Measurements from ENCODE around the gene LYZL1. TPM values are rescaled to one million over a fixed set of nuclear protein-coding genes. Genes with fewer than 3 reads are reported as not detected.
A peak's percentile ranks its signal among the peaks of the same experiment; 100 is the strongest.
"Not testable (repeated sequence)": the region's sequence is repeated elsewhere in the genome, so short reads cannot be mapped to it uniquely, and the experiment has no call there.

The LYZL1 gene
- not detected for total RNA-seq

- WGBS, 2 donors: 86 to 98% methylated on average over 5 to 6 of the region's 6 CpGs
- not testable (repeated sequence) for H3K4me3 ChIP-seq; H3K27ac ChIP-seq; H3K4me1 ChIP-seq; ATAC-seq (ENCODE audit: low FRiP score in 2 of 2); H3K36me3 ChIP-seq; H3K9me3 ChIP-seq; H3K27me3 ChIP-seq; DNase-seq
Observed at GRCh38 chr10:29288906-29289305, at the start of gene LYZL1. LYZL1 (plus strand) TSS chr10:29289070; CDS start chr10:29291868, 2,798 bp downstream.

DNA sequence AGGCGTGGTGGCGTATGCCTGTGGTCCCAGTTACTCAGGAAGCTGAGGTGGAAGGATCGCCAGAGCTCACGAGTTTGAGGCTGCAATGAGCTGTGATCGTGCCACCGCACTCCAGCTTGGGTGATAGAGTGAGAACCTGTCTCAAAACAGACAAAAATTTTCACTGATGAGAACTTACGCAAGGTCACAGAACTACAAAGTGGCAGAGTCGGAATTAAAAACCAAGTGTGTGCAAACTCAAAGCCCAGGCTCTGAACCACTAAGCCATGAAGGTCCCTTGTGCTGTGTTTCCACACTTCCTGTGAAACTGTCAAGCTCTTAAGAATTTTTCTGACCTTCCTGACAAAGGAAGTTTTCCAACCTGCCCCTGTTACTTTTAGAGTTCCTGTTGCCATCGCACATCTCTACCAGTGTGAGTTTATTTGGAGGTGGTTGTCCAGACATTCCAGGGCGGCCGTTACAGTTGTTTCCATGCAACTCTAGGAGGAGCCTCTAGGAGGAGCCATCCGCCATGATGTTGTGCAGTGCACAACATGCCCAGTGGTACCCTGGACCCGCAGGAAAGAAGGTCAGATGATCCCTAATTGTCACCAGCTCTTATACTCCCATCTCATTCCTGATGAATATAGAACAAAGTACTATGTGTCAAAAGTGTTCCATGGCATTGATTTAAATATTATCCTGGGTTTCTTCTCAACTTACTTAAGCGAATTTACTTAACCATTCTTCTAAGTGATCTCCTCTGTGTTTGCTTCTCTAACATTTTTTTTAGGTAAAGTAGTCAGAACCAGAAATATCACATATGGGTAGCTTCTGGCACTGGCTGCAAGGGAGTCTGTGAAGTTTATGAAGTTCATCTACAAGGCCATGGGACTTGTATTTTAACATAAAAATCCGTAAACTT, 49.0 kb upstream of the LYZL1 start:
- TF ChIP-seq CTCF (IDR thresholded peaks at IDR 0.05): peak in 3 of 6 experiments; percentile 11 to 28 (median 18)
- TF ChIP-seq EP300 (IDR thresholded peaks at IDR 0.05): no peak
- no peak for TF ChIP-seq POLR2AphosphoS5 (IDR thresholded peaks at IDR 0.05)
- no peaks in the 10 kb centered on the region for H3K4me1 ChIP-seq
- H3K4me3 ChIP-seq: no peak overlapping the region
- ATAC-seq (ENCODE audit: low FRiP score in 2 of 2) (peak in 1 of 2 donors; percentile 45), DNase-seq (no peak)
- H3K36me3 ChIP-seq: no peaks in the 10 kb centered on the region
- WGBS, 2 donors: 72 to 83% methylated on average over 15 of the region's 15 CpGs
- H3K27me3 ChIP-seq: no peaks in the 10 kb centered on the region
- H3K9me3 ChIP-seq: no peaks in the 10 kb centered on the region
- H3K27ac ChIP-seq: no peak overlapping the region

GRCh38 chr10:29240986-29241660, 47.7 kb upstream of the LYZL1 start:
- ATAC-seq (ENCODE audit: low FRiP score in 2 of 2): no peak
- peak in 1 of 2 donors; percentile 11 for DNase-seq
- Histone ChIP-seq H3K27me3 (no peaks in the 10 kb centered on the region), H3K4me1 (no peaks in the 10 kb centered on the region), H3K27ac (no peak overlapping the region), H3K36me3 (no peaks in the 10 kb centered on the region), H3K4me3 (no peak overlapping the region), H3K9me3 (no peaks in the 10 kb centered on the region)
- TF ChIP-seq POLR2AphosphoS5 (IDR thresholded peaks at IDR 0.05): no peak
- TF ChIP-seq CTCF (IDR thresholded peaks at IDR 0.05): no peak
- no peak for TF ChIP-seq POLR2A (IDR thresholded peaks at IDR 0.05)
- TF ChIP-seq EP300 (IDR thresholded peaks at IDR 0.05): no peak
- 69 to 70% methylated on average over 10 to 15 of the region's 15 CpGs for WGBS, 2 donors

DNA sequence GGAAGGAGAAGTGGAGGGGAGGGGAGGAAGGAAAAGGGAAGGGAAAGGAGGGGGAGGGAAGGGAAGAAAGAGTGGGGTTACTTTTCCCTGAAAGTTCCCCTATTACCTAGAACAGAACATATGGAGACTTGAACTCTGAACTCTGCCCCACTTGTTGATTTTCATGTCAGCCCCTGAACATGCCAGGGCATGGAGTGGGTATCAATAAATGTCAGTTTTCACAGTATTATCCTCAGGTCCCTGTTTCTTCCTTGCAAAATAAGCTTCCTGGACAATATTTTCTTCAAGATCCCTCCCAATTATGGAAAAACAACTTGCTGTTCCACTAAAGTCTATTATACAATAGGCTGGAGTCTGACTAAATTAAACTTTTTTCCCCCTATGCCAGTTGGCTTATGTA, 46.9 kb upstream of the LYZL1 start:
- no peaks in the 10 kb centered on the region for H3K27me3 ChIP-seq
- no peak overlapping the region for H3K27ac ChIP-seq
- no peaks in the 10 kb centered on the region for H3K4me1 ChIP-seq
- no peaks in the 10 kb centered on the region for H3K9me3 ChIP-seq
- H3K36me3 ChIP-seq: no peaks in the 10 kb centered on the region
- TF ChIP-seq CTCF (IDR thresholded peaks at IDR 0.05) (no peak), EP300 (IDR thresholded peaks at IDR 0.05) (no peak), POLR2AphosphoS5 (IDR thresholded peaks at IDR 0.05) (no peak), POLR2A (IDR thresholded peaks at IDR 0.05) (no peak)
- ATAC-seq (ENCODE audit: low FRiP score in 2 of 2): no peak
- DNase-seq: no peak
- no peak overlapping the region for H3K4me3 ChIP-seq

DNA sequence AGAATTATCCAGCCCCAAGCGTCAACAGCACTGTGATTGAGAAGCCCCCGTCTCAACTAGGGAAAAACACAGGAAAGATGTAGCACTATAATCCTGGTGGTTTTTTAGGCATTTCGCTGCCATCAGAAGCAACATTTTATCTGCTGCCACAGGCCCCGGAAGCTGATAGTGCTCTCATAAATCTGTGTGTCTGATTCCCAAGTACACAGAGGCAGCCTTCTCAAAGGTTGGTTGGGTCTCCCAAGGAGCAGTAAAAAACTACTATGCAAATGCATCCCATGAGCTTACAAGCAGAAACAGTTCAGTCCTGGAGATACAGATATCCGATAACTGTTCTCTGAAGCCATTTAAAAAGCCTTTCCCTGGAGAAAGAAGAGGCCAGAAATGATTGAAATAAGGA, 45.8 kb upstream of the LYZL1 start:
- Histone ChIP-seq H3K27me3 (no peaks in the 10 kb centered on the region), H3K9me3 (no peaks in the 10 kb centered on the region), H3K36me3 (no peaks in the 10 kb centered on the region), H3K4me3 (no peak overlapping the region), H3K27ac (no peak overlapping the region), H3K4me1 (no peaks in the 10 kb centered on the region)
- WGBS, 2 donors: 79 to 84% methylated on average over 5 of the region's 5 CpGs
- no peak for ATAC-seq (ENCODE audit: low FRiP score in 2 of 2)
- TF ChIP-seq POLR2A (IDR thresholded peaks at IDR 0.05) (no peak), CTCF (IDR thresholded peaks at IDR 0.05) (no peak), POLR2AphosphoS5 (IDR thresholded peaks at IDR 0.05) (no peak), EP300 (IDR thresholded peaks at IDR 0.05) (no peak)
- no peak for DNase-seq

Data from upper lobe of left lung (tissue), 6 donors.